Measurements from ENCODE around the gene DAB1. TPM values are rescaled to one million over a fixed set of nuclear protein-coding genes. Genes with fewer than 3 reads are reported as not detected.

Gene DAB1
- total RNA-seq, 1 donor from 2014 or later: 1.6 TPM

DNA sequence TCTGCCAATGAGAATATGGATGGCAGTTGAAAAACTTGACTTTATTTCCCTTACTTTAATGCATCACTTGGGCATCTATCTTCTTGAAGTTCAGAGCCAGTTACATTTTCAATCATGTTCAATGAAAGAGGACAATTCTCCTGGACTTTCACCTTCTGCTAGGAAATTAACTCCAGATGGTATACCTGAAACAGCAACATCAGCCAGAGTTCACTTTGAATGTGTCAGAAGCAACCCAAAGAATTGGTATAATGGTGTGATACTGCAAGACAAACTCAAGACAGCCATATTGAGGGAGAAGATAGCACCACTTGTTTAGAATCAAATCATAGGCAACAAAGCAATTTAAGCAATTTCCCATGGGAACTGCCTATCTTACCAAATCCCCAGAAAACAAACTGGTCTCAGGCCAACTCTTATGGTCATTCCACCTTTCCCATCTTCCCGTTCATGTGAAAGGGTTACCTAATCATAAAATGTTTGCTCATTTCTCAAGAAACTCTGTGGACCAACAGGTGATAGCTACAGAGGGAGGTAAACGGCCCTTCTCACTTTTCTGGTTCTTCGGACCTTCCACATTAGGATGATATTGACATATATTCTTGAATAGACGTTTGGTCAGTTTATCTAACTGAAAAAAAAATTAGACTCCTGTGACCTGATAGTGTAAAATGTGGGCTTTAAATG lies 428.3 kb downstream of the DAB1 start:
- no peaks in the 10 kb centered on the region for H3K9me3 Mint-ChIP-seq (ENCODE audit: unreplicated experiment)
- no peaks in the 10 kb centered on the region for H4K20me1 ChIP-seq (ENCODE audit: insufficient read depth, low read length)
- H3K27ac Mint-ChIP-seq (ENCODE audit: unreplicated experiment): no peak overlapping the region
- no peak overlapping the region for H3K4me3 Mint-ChIP-seq (ENCODE audit: unreplicated experiment)
- H3K4me2 ChIP-seq (ENCODE audit: low read length): no peak overlapping the region
- H3K4me1 Mint-ChIP-seq (ENCODE audit: low read depth, unreplicated experiment): no peaks in the 10 kb centered on the region
- no peak for DNase-seq (ENCODE audit: low read depth)
- H3K4me1 ChIP-seq (ENCODE audit: insufficient read depth, low read length): no peaks in the 10 kb centered on the region
- TF ChIP-seq, protein P1, sequence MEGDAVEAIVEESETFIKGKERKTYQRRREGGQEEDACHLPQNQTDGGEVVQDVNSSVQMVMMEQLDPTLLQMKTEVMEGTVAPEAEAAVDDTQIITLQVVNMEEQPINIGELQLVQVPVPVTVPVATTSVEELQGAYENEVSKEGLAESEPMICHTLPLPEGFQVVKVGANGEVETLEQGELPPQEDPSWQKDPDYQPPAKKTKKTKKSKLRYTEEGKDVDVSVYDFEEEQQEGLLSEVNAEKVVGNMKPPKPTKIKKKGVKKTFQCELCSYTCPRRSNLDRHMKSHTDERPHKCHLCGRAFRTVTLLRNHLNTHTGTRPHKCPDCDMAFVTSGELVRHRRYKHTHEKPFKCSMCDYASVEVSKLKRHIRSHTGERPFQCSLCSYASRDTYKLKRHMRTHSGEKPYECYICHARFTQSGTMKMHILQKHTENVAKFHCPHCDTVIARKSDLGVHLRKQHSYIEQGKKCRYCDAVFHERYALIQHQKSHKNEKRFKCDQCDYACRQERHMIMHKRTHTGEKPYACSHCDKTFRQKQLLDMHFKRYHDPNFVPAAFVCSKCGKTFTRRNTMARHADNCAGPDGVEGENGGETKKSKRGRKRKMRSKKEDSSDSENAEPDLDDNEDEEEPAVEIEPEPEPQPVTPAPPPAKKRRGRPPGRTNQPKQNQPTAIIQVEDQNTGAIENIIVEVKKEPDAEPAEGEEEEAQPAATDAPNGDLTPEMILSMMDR (IDR thresholded peaks at IDR 0.05; ENCODE audit: insufficient read depth, low read depth, low read length): no peak
- no peak for TF ChIP-seq EZH2 (IDR thresholded peaks at IDR 0.05; ENCODE audit: insufficient read depth, low read length)
- peaks cover 3% of the 10 kb centered on the region for H3K27me3 Mint-ChIP-seq (ENCODE audit: low read depth, unreplicated experiment)
- no peaks in the 10 kb centered on the region for H3K79me2 ChIP-seq (ENCODE audit: insufficient read depth, low read length)
- H3K27me3 ChIP-seq (ENCODE audit: insufficient read depth, low read length): no peaks in the 10 kb centered on the region
- no peaks in the 10 kb centered on the region for H3K36me3 Mint-ChIP-seq (ENCODE audit: low read depth, unreplicated experiment)
- no peaks in the 10 kb centered on the region for H3K36me3 ChIP-seq (ENCODE audit: insufficient read depth, low read length)
- FAIRE-seq: peak; percentile 52
- no peak overlapping the region for H3K27ac ChIP-seq (ENCODE audit: low read depth, low read length)
- H2AFZ ChIP-seq (ENCODE audit: low read depth, low read length): no peak overlapping the region
- H3K4me3 ChIP-seq (ENCODE audit: insufficient read depth, low read depth, low read length): no peak overlapping the region
- H3K9ac ChIP-seq (ENCODE audit: low read length): no peak overlapping the region
- H3K9me3 ChIP-seq (ENCODE audit: insufficient read depth, low read depth, low read length): no peaks in the 10 kb centered on the region

DNA sequence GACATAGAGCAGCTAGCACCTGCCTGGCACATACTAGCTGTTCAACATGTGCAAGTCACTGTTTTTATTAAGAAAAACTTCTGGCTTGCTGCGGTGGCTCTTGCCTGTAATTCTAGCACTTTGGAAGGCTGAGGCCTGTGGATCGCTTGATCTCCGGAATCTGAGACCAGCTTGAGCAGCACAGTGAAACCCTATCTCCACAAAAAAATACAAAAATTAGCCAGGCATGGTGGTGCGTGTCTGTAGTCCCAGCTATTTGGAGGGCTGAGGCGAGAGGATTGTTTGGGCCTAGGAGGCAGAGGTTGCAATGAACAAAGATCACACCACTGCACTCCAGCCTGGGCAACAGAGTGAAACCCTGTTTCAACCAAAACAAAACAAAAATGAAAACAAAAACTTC lies 430.4 kb downstream of the DAB1 start:
- Histone ChIP-seq H3K36me3 (ENCODE audit: insufficient read depth, low read length) (no peaks in the 10 kb centered on the region), H3K4me3 (ENCODE audit: insufficient read depth, low read depth, low read length) (no peak overlapping the region), H3K4me1 (ENCODE audit: insufficient read depth, low read length) (no peaks in the 10 kb centered on the region), H3K27ac (ENCODE audit: low read depth, low read length) (no peak overlapping the region), H4K20me1 (ENCODE audit: insufficient read depth, low read length) (no peaks in the 10 kb centered on the region), H3K9me3 (ENCODE audit: insufficient read depth, low read depth, low read length) (no peaks in the 10 kb centered on the region), H3K4me2 (ENCODE audit: low read length) (no peak overlapping the region), H3K9ac (ENCODE audit: low read length) (no peak overlapping the region), H3K27me3 (ENCODE audit: insufficient read depth, low read length) (no peaks in the 10 kb centered on the region), H3K79me2 (ENCODE audit: insufficient read depth, low read length) (no peaks in the 10 kb centered on the region), H2AFZ (ENCODE audit: low read depth, low read length) (no peak overlapping the region)
- Mint-ChIP-seq H3K9me3 (ENCODE audit: unreplicated experiment) (no peaks in the 10 kb centered on the region), H3K4me3 (ENCODE audit: unreplicated experiment) (no peak overlapping the region), H3K27me3 (ENCODE audit: low read depth, unreplicated experiment) (no peaks in the 10 kb centered on the region), H3K27ac (ENCODE audit: unreplicated experiment) (no peak overlapping the region), H3K36me3 (ENCODE audit: low read depth, unreplicated experiment) (no peaks in the 10 kb centered on the region), H3K4me1 (ENCODE audit: low read depth, unreplicated experiment) (no peaks in the 10 kb centered on the region)
- TF ChIP-seq, protein P1 (IDR thresholded peaks at IDR 0.05; ENCODE audit: insufficient read depth, low read depth, low read length): no peak
- no peak for TF ChIP-seq EZH2 (IDR thresholded peaks at IDR 0.05; ENCODE audit: insufficient read depth, low read length)
- FAIRE-seq: no peak
- DNase-seq (ENCODE audit: low read depth): no peak

Measured in astrocyte (in vitro differentiated cells and primary cell).